NCI-H446 treated with DMSO at 0.1 percent for 48 hours (cell line): ENCODE data around the gene MTHFD1.

Experiments
- DNase-seq: peaks from one replicate; lab custom pipeline; 2025; lab: John Stamatoyannopoulos, UW

MTHFD1 gene

GRCh38 chr14:64407329-64407728, 19.2 kb downstream of the MTHFD1 start:
- DNase-seq: no peak

GRCh38 chr14:64409126-64409920, 21.2 kb downstream of the MTHFD1 start:
- DNase-seq: no peak

GRCh38 chr14:64410084-64410774, 22.1 kb downstream of the MTHFD1 start:
- no peak for DNase-seq

- DNase-seq: no peak
Measured at GRCh38 chr14:64411001-64411400, 22.8 kb downstream of the MTHFD1 start.

DNA sequence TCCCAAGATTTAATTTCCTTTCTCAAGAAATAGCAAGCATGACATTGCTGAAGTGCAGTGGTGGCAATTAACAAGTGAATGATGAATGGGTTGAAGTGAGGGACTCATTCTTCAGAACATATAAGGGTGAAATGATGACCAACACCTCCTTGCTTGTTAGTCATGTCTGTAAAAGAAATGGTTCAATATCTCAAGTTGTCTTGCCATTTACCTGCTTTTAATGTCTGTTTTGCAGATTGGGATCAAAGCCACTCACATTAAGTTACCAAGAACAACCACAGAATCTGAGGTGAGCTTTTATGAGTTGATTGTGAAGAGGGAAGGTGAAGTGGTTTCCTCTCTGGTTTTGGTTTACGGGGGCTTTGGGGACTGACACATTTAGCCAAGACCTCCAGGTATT, 24.1 kb downstream of the MTHFD1 start:
- DNase-seq: no peak

- no peak for DNase-seq
Measured at GRCh38 chr14:64416348-64416932, 28.3 kb downstream of the MTHFD1 start.

DNA sequence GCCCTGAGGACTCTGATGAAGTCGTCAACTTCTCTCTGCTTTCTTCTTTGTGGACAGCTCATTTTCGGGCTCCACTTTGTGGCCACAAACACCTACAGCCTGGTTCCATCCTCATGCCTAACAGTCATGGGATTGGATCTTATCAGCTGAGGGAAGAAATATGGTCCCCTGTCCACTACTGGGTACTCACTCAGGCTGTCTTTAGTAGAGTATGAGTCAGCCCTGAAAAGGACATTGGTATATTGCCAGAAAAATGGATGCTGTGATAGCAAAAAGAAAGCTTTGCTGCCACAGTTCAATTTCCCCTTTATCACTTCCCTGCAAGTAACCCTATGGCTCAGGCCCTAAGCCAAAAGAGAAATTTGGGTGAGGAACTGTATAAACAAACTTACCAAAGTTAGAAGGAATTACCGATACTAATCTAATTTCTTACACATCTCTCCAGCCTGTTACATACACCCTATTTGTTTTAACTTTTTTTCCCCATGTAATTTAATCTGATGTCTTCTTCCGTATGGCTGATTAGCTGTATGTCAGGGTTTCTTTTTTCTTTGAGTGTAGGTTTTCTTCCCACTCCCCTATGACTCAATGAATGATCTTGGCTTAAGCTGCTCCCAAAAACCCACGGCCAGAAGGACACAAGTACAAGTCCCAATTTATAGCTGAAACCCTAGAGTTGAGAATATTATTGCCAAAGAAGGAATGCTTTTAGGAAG, 29.1 kb downstream of the MTHFD1 start:
- no peak for DNase-seq

GRCh38 chr14:64417771-64418125, 29.6 kb downstream of the MTHFD1 start:
- DNase-seq: no peak

GRCh38 chr14:64419003-64419402, 30.9 kb downstream of the MTHFD1 start:
- DNase-seq: no peak

GRCh38 chr14:64421166-64421565, 33.0 kb downstream of the MTHFD1 start:
- DNase-seq: no peak

GRCh38 chr14:64422005-64422404, 33.9 kb downstream of the MTHFD1 start:
- DNase-seq: no peak

DNA sequence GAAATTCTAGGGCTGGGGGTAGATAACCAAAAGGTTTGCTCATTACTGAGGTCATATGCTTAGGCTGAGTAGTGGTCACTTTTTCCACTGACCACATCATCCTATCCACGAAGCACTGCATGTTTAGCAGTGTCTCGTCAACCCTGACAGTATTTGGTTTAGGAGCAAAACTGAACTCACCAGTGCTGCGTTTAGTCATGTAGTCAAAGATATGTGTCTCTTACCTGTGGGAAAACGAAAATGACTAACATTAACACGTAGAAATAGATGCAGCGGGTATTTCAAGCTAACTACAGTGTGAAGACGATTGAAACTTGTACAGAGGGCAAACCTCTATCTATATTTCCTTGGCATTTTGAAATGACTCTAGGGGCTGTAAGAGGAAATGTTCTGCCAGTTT, 34.6 kb downstream of the MTHFD1 start:
- DNase-seq: no peak

DNA sequence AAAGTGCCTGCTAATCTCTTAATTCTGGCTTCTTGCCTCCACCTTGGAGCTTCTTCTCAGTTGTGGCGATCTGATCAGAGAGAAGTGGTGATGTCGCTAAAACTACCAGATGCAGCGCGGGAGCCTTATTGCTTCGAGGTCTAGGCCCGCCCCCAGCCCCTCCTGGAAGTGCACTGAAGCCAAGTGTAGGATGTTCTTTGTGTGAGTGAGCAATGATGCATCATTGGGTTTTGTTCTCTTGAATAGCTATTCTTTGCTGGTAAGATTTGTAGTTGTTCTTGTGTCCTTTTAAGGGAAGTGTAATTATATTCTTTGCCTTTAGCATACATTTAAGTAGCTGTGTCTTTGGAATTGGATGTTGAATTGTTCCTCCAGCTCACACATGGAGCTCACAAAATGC, 35.8 kb downstream of the MTHFD1 start:
- DNase-seq: no peak

DNA sequence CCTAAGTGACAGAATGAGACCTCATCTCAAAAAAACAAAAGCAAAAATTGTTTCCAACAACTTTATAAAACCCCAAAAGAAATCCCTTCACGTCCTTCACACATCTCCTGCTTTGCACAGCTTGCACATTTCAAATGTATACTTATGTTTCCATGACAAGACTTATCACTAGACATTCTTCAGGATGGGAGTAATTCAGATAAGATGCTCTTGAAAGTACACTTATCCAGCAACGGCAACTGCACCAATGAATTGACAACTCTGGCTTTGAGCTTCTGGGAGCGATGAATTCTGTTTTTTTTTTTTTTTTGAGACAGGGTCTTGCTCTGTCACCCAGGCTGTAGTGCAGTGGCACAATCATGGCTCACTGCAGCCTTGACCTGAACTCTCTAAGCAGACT, 46.4 kb downstream of the MTHFD1 start:
- no peak for DNase-seq

- no peak for DNase-seq
Measured at GRCh38 chr14:64438181-64438841, 50.2 kb downstream of the MTHFD1 start.

- DNase-seq: no peak
Measured at GRCh38 chr14:64439141-64439540, 51.0 kb downstream of the MTHFD1 start.

DNA sequence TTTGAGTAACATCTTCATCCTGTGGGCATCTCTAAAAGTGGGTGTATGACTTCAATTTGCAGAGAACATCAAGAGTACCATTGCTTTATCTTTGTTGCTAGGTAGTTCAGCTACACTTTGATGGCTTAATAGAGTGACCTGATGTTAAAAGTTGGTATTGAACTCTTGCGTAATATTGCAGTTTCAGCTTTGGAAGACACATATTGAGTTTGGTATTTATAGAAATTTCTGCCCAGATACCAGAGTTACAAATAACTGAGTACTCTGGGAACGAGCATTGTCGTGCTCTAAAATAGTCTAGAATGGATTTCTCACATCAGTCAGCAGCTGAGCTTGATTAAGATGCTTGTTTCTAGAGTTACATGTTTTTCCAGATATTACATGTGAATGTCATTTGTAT, 52.3 kb downstream of the MTHFD1 start:
- no peak for DNase-seq

GRCh38 chr14:64442300-64442988, 54.3 kb downstream of the MTHFD1 start:
- DNase-seq: no peak

GRCh38 chr14:64444140-64444539, 56.0 kb downstream of the MTHFD1 start:
- no peak for DNase-seq

DNA sequence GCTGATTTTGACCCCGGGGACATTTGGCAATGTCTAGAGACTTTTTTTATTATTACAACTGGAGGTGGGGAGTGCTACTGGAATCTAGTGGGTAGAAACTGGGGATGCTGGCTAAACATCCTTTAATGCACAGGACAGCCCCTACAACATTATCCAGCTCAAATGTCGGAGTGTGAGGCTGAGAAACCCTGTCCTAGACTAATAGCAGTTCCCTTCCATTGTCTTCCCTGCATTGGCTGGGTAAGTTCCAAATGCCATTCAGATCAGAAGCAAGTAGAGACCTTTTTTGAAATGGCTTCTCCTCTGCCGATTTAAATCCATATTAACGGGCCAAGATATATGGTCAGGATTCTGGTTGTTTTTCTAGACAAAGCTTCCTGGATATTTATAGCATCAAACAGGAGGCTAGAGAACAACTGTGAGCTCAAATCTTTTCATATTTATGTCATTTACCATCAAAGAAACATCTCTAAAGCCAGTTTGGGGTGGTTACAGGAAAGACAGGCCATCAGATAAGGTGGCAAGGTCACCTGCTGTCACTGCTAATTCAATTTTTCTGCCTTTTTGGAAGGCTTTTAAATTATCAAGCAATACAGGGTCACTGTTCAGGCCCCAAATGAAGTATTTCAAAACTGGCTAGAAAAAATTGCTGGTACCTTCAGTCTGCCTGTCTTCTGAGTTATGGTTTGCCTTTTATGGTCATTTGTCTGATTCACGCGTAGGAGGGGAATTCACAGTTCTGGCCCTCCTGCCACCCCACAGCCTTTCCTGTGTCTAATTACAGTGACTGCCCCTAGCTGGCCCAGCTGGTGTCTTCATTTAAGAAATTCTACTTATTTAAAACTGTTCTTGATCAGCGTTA, 57.1 kb downstream of the MTHFD1 start:
- DNase-seq: no peak
